Activated CD4-positive, alpha-beta T cell treated with anti-CD3 and anti-CD28 coated beads for 4 hours (primary cell): ENCODE measurements around the gene MXRA8.
A peak's percentile ranks its signal among the peaks of the same experiment; 100 is the strongest.

ENCODE experiments used
- DNase-seq, 2 donors: peaks; one replicate each; pipeline ENCODE4 v3.0.0-alpha.2; 2020

The MXRA8 gene

DNA sequence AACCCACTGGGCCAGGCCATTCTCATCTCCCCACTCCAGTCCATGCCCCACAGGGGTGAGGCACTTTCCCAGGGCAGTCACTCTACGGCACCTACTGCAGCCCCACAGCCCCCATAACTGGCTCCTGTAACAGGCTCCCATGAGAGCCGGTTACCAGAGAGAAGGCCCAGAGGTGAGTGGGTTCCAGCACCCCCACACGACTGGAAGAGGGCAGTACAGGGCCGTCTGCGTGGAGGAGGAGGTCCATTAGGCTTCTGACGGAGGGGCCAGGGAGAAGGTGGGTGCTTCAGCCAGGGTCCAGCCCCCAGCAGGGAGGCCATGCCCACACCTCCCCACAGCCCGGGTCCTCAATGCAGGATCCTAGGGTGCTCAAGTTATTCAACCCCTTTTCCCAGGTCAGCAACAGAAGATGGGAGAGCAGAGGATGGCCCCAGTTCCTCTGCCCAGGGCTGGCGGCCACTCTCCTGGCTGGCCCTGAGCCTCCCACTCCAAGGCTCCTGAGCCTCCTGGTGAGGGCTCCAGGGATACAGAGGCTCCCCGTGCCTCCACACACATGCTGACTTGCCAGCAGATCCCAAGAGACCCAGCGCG, 52.2 kb downstream of the MXRA8 start:
- no peak for DNase-seq

DNA sequence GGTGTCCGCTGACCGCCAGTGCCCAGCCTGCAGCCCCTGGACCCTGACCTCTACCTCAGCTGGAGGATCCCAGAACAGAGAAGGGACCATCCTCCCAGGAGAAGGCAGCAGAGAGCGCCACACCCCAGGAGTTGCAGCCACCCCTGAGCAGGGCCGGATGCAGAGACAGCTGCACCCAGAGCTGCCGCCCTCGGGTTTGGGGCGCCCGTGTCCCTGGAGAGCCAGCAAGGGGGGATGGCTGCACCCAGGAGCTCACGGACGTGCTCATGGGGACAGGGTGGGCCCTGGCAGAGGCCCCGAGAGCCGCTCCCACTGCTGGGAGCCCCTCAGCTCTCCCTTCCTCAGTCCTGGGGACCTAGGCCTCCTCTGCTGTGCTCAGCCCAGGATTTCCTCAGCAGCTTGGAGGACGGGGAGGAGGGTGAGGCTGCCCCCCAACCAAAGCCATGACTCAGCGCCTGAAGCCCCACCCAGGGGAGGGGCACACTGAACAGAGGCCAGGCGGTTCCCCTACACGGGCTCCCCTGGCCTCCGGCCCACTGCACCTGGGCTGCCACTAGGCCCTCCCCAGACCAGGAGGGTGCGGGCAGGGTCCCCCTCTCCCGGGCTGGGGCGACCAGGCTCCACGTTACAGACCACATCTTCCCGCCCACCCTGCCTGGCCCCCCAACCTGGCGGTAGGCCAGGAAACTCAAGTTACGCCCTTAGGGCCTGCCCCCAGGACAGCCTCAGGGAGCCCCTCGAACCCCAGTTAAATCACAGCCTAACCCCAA, 52.9 kb downstream of the MXRA8 start:
- peak; percentile 68 to 75 for DNase-seq

DNA sequence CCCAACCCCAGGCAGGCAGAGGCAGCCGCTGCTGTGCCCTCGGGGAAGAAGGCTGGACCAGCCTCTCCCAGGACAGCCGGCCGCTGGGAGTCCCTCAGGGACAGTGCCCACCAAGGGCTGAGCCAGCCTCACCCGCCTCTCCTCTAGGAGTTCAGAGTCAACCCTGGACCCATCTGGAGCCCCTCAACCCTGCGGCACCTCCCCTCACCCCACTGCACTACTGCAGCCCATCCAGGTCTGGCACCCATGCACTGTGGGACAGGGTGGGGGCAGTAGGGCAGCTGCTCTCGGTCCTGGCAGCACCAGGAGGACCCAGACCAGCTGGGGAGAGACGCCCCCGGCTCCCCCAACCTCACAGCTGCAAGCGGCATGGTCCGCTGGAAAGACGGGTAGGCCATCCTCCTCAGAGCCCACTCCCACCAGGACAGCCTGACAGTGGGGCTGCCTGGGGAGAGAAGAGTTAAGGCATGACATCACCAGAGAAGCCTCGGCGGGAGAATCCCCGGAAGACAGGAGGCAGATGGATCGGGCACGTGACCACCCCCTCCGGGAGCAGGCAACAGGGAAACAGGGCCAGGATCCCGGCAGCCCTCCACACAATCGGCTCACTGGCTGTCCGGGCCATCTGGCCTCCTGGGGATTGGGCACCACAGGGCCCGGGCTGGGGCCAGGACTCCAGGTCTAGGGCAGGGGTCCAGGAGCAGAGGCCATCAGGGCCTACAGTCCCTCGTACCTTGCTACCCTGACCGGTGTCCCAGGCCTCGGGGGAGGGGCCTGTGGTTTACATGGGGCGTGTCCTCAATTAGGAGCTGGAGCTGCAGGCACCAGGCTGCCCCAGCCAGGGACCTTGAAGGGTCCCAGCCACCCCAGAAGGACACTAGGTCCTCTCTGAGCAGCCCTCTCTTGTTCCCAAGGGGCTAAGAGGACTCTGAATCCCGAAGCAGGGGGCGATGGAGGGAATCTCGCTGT, 53.7 kb downstream of the MXRA8 start:
- no peak for DNase-seq

DNA sequence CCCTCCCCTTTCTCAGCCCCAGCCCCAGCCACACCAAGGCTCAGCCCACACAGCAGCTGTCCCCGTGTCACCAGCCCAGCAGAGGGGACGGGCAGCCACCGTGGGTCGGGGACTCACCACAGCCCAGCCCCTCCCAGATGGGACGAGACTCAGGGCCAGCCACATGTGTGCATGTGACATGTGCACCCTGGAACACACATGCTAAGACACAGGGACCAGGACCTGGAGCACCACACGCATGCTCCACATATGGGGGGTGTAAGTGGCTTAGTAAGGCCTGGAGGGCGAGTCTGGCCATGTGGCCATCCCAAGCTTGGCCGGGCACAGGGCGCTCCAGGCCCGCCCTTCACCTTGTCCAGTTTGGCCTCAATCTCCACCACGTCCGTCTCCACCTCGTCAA, 54.6 kb downstream of the MXRA8 start:
- no peak for DNase-seq

DNA sequence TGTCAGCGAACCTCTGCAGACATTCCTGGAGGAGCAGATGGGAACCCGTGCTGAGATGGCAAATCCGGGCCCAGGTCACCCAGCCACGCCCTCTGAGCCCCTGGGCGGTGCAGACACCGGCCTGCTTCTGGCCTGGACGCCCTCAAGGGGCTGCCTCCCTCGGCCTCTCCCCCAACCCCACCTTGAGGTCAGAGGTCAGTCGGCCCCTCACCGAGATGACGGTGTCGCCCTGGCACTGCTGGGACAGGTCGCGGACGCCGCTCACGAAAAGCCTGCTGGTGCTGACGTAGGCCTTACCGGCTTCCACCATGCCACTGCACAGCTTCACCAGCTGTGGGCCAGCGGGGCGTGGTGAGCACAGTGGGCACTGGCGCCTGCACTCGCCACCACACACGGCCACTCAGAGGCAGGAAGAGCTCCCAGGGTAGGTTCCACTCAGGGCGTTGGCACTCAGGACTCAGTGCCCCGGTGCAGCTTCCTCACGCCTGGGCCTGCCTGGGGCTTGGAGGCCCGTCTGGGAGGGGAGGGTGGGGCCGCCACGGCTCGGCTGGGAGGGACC, 55.3 kb downstream of the MXRA8 start:
- DNase-seq = no peak
